MM.1S (cell line): ENCODE results near the gene SLC35G6.

Experiments used
- CTCF ChIP-seq: fragments of 300-600 bp; sonication (generic); IDR thresholded peaks from 2 replicates; pipeline ENCODE4 v1.5.1; 2016; ENCODE audit warnings: antibody characterized with exemption, low read length, mixed read lengths
- EZH2 ChIP-seq: fragments of 300-600 bp; sonication (generic); optimal IDR thresholded peaks from 2 replicates; pipeline ENCODE3; 2017; ENCODE audit warnings: low read depth, mild to moderate bottlenecking, antibody characterized with exemption, low read length, mixed read lengths
- EZH2phosphoT487 ChIP-seq: fragments of 300-600 bp; sonication (generic); IDR thresholded peaks from 2 replicates; pipeline ENCODE4 v1.6.1; 2018; ENCODE audit warnings: antibody characterized with exemption, low read length

DNA sequence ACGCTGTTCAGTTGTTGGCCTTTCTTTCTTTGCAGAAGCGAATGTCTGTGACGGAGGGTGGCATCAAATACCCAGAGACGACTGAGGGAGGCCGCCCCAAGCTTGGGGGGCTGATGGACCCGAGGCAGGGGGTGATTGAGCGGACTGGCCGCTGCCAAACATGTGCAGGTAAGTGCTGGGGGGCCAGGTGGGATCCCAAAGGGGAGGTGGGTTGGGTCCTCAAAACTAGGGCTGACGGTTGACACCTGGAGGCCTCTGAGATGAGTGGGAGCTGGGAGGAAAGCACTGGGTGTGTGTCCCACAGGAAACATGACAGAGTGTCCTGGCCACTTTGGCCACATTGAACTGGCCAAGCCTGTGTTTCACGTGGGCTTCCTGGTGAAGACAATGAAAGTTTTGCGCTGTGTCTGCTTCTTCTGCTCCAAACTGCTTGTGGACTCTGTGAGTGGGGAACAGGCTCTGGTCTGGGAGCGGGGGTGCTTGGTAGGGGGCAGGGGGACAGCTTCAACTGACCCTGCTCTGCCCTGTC, 14.7 kb downstream of the SLC35G6 start:
- TF ChIP-seq CTCF (no peak), EZH2 (no peak), EZH2phosphoT487 (no peak)
